NCI-H82 (cell line): ENCODE results near the gene DYNLRB2.

Experiments
- DNase-seq: peaks from one replicate; lab custom pipeline; 2025; lab: John Stamatoyannopoulos, UW

DYNLRB2 gene

GRCh38 chr16:80540516-80541305, at the start of gene DYNLRB2:
TSS of gene DYNLRB2 (plus strand) at chr16:80540993. CDS start at chr16:80541077, 84 bp downstream.
- peak; percentile 74 for DNase-seq

- no peak for DNase-seq
These were observed 40.5 kb upstream of the DYNLRB2 start for GRCh38 chr16:80500116-80500859.

- no peak for DNase-seq
These were observed 39.8 kb upstream of the DYNLRB2 start for GRCh38 chr16:80500961-80501525.

GRCh38 chr16:80503107-80503506, 37.7 kb upstream of the DYNLRB2 start:
- DNase-seq, result no peak

- DNase-seq, result no peak
These were observed 33.3 kb upstream of the DYNLRB2 start for GRCh38 chr16:80507538-80507937.

- no peak for DNase-seq
These were observed 30.9 kb upstream of the DYNLRB2 start for GRCh38 chr16:80509872-80510271.

- no peak for DNase-seq
These were observed 28.8 kb upstream of the DYNLRB2 start for GRCh38 chr16:80511824-80512592.

GRCh38 chr16:80512593-80512853, 28.3 kb upstream of the DYNLRB2 start:
- DNase-seq, result no peak

GRCh38 chr16:80515374-80515773, 25.4 kb upstream of the DYNLRB2 start:
- no peak for DNase-seq

- no peak for DNase-seq
These were observed 22.9 kb upstream of the DYNLRB2 start for GRCh38 chr16:80517846-80518245.

GRCh38 chr16:80518436-80518835, 22.4 kb upstream of the DYNLRB2 start:
- DNase-seq, result no peak

GRCh38 chr16:80519189-80519588, 21.6 kb upstream of the DYNLRB2 start:
- no peak for DNase-seq

- DNase-seq, result no peak
These were observed 15.4 kb upstream of the DYNLRB2 start for GRCh38 chr16:80525420-80525819.

- DNase-seq, result peak; percentile 60
These were observed 14.3 kb upstream of the DYNLRB2 start for GRCh38 chr16:80526418-80527061.

- no peak for DNase-seq
These were observed 13.5 kb upstream of the DYNLRB2 start for GRCh38 chr16:80527297-80527696.

GRCh38 chr16:80530479-80530878, 10.3 kb upstream of the DYNLRB2 start:
- no peak for DNase-seq

GRCh38 chr16:80536238-80536637, 4.6 kb upstream of the DYNLRB2 start:
- no peak for DNase-seq

GRCh38 chr16:80541306-80541694, 507 bp downstream of the DYNLRB2 start:
- DNase-seq, result no peak

- no peak for DNase-seq
These were observed 2.4 kb downstream of the DYNLRB2 start for GRCh38 chr16:80543162-80543561.

GRCh38 chr16:80544326-80544725, 3.5 kb downstream of the DYNLRB2 start:
- no peak for DNase-seq

- DNase-seq, result no peak
These were observed 5.5 kb downstream of the DYNLRB2 start for GRCh38 chr16:80546249-80546648.

- no peak for DNase-seq
These were observed 6.4 kb downstream of the DYNLRB2 start for GRCh38 chr16:80547145-80547544.
